ENCODE results near the gene LMO4. TPM values are rescaled to one million over a fixed set of nuclear protein-coding genes. Genes with fewer than 3 reads are reported as not detected.

Gene LMO4
- total and polyA plus RNA-seq, 4 donors = 35.7 to 96.4 (median 54.7) TPM

GRCh38 chr1:87331365-87332241 is 2.9 kb downstream of the LMO4 start:
- ATAC-seq (ENCODE audit: insufficient read depth, low FRiP score) (peak; percentile 42), DNase-seq (peak; percentile 92 to 96 (median 95))
- peaks cover 7 to 43% (median 17%) of the 10 kb centered on the region in 5 donors for H3K4me1 ChIP-seq (ENCODE audit: control insufficient read depth in 5 of 5, insufficient read depth in 5 of 5, low read length in 5 of 5)
- 0 to 1% methylated on average over 51 to 65 of the region's 65 CpGs for WGBS, 2 donors
- TF ChIP-seq CTCF (IDR thresholded peaks at IDR 0.05; ENCODE audit: control extremely low read depth, extremely low read depth) = no peak
- H3K27me3 ChIP-seq (ENCODE audit: control insufficient read depth in 3 of 3, insufficient read depth in 3 of 3, low read length in 2 of 3) = no peaks in the 10 kb centered on the region
- peak overlapping the region; percentile 18 to 92 for H3K9ac ChIP-seq (ENCODE audit: insufficient read depth in 1 of 2, low read length in 2 of 2)
- H3K27ac ChIP-seq (ENCODE audit: low read depth in 1 of 2, low read length in 1 of 2) = peak overlapping the region; percentile 84 to 85
- peaks cover 0 to 47% (median 19%) of the 10 kb centered on the region in 4 donors for H3K36me3 ChIP-seq (ENCODE audit: control insufficient read depth in 4 of 4, insufficient read depth in 4 of 4, low read length in 4 of 4)
- H3K9me3 ChIP-seq (ENCODE audit: control insufficient read depth in 4 of 4, insufficient read depth in 3 of 4, low read length in 3 of 4) = no peaks in the 10 kb centered on the region
- H3K4me3 ChIP-seq = peak overlapping the region; percentile 72

- 62 to 68% methylated on average over 10 of the region's 10 CpGs for WGBS, 2 donors
- Histone ChIP-seq H3K9ac (ENCODE audit: insufficient read depth in 1 of 2, low read length in 2 of 2) (peak overlapping the region; percentile 29 to 85), H3K27ac (ENCODE audit: low read depth in 1 of 2, low read length in 1 of 2) (peak overlapping the region in 1 of 2 donors; percentile 80), H3K4me1 (ENCODE audit: control insufficient read depth in 5 of 5, insufficient read depth in 5 of 5, low read length in 5 of 5) (peaks cover 7 to 58% (median 17%) of the 10 kb centered on the region in 5 donors), H3K27me3 (ENCODE audit: control insufficient read depth in 3 of 3, insufficient read depth in 3 of 3, low read length in 2 of 3) (no peaks in the 10 kb centered on the region), H3K4me3 (peak overlapping the region; percentile 14), H3K36me3 (ENCODE audit: control insufficient read depth in 4 of 4, insufficient read depth in 4 of 4, low read length in 4 of 4) (peaks cover 0 to 55% (median 25%) of the 10 kb centered on the region in 4 donors), H3K9me3 (ENCODE audit: control insufficient read depth in 4 of 4, insufficient read depth in 3 of 4, low read length in 3 of 4) (no peaks in the 10 kb centered on the region)
- peak in 2 of 3 donors; percentile 28 to 39 for DNase-seq
- TF ChIP-seq CTCF (IDR thresholded peaks at IDR 0.05; ENCODE audit: control extremely low read depth, extremely low read depth) = no peak
- ATAC-seq (ENCODE audit: insufficient read depth, low FRiP score) = no peak
These were observed 5.1 kb downstream of the LMO4 start for GRCh38 chr1:87333692-87334347.

- peak overlapping the region in 1 of 2 donors; percentile 85 for H3K9ac ChIP-seq (ENCODE audit: insufficient read depth in 1 of 2, low read length in 2 of 2)
- WGBS, 2 donors = 22 to 29% methylated on average over 27 to 28 of the region's 28 CpGs
- no peak for TF ChIP-seq CTCF (IDR thresholded peaks at IDR 0.05; ENCODE audit: control extremely low read depth, extremely low read depth)
- H3K36me3 ChIP-seq (ENCODE audit: control insufficient read depth in 4 of 4, insufficient read depth in 4 of 4, low read length in 4 of 4) = peaks cover 0 to 59% (median 26%) of the 10 kb centered on the region in 4 donors
- H3K27ac ChIP-seq (ENCODE audit: low read depth in 1 of 2, low read length in 1 of 2) = peak overlapping the region; percentile 75 to 86
- H3K27me3 ChIP-seq (ENCODE audit: control insufficient read depth in 3 of 3, insufficient read depth in 3 of 3, low read length in 2 of 3) = no peaks in the 10 kb centered on the region
- no peaks in the 10 kb centered on the region for H3K9me3 ChIP-seq (ENCODE audit: control insufficient read depth in 4 of 4, insufficient read depth in 3 of 4, low read length in 3 of 4)
- H3K4me3 ChIP-seq = peak overlapping the region; percentile 68
- DNase-seq (peak; percentile 59 to 67 (median 64)), ATAC-seq (ENCODE audit: insufficient read depth, low FRiP score) (peak; percentile 5)
- peaks cover 7 to 59% (median 18%) of the 10 kb centered on the region in 5 donors for H3K4me1 ChIP-seq (ENCODE audit: control insufficient read depth in 5 of 5, insufficient read depth in 5 of 5, low read length in 5 of 5)
These were observed 5.9 kb downstream of the LMO4 start for GRCh38 chr1:87334351-87335174.
